Stimulated activated CD4-positive, alpha-beta T cell treated with anti-CD3 and anti-CD28 coated beads, Interleukin-1b, Interleukin-23, amount 100 ng/mL, for 4 hours (primary cell): ENCODE results near the gene TSPAN2.

Source experiments
- DNase-seq, 2 donors: peaks; one replicate each; pipeline ENCODE4 v3.0.0-alpha.2; 2020; ENCODE audit warnings: low read depth in 2 of 2

TSPAN2 gene

DNA sequence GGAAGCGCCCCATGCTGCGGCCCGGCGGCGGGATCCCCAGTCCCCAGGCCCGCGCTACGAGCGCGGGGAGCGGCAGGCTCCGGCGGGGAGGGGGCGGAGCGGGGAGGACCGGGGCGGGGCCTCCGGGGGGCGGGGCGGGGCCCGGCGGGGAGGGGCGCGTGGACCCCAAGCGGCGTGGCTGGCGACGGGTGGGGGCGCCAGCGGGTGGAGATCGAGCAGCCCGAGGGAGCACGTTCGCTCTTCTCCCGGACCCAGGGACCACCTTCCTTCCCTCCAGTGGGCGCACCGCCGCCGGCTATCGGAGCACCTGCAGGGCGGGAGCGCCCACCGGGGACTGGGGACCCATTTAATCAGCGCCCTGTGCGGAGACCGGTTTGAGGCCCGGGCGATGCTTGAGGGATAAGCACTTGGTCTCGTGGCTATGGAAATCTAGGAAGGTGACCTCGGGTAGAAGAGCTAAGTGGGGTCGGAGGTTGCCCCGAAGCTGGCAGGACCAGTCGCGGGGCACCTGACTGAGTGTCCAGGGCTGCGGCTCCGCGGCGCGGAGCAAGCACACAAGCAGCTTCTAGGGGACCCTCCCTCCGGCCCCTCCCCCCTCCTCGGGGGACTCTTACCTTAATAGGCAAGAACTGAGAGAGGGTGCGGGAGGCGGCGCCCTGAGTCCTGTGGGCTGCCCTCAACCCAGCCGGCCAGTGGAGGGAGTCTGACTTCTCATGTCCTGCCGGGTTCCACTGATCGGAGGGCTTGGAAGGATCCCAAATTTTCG lies at the start of gene TSPAN2:
Gene TSPAN2 (minus strand): TSS at position 84 of the 766 bp plus-strand sequence. CDS start 71 bp downstream, at position 13.
- peak; percentile 41 to 43 for DNase-seq

- peak; percentile 37 to 50 for DNase-seq
Measured at GRCh38 chr1:115138973-115139372, 49.7 kb upstream of the TSPAN2 start.

DNA sequence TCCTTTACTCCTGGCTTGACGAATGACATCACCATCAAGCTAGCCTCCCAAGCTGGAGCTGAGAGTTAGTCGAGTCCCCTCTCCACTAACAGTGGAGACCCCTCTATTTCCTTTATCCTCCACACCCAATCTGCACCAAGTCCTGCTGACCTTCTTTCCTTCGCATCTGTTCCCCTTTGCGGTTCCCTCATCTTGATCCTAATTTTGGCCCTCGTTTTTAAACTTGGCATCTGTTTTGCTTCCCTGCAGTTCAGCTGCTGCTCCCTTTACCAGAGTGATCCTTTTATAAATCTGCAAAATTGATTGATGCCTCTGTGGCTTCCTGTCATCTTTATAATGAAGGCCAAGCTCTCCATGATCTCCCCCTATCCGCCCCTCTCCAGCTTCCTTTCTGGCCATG lies 49.0 kb upstream of the TSPAN2 start:
- DNase-seq = no peak

DNA sequence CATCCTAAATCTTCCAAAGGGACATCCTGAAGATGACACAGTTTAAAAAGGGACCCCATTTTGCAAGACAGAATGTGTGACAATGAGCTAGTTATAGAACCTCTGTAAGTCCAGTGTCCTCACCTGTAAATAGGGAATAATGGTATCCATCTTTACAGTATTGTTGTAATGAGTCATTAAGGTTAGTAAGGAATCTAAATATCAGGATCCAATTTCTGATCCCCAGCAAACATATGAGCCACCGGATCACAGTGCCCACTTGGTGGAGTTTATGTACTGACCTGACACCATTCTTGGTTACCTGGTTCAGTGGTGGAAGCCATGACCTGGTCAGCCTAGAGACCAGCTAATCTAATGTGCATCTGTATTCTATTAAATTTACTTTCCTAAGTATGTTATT lies 47.9 kb upstream of the TSPAN2 start:
- no peak for DNase-seq

GRCh38 chr1:115136706-115137105 lies 47.4 kb upstream of the TSPAN2 start:
- no peak for DNase-seq

DNA sequence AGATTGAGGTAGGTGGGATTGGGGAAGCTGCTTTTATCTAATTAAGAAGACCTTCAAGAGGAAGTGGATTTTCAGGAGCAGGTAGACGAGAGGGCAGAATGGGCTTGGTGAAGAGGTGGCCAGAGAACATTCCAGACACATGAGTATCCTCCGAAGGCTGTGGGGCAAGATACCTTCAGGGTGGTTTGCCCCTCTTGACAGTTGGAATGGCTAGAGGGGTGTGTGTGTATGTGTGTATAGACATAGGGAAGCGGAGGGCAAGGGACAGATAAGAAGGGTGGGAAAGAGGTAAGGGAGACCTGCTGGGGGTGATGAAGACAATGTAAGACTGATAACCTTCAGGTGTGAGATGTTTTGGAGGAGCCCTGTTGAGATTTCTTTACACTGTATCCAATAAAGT lies 46.8 kb upstream of the TSPAN2 start:
- DNase-seq = no peak

- DNase-seq = no peak
Measured at GRCh38 chr1:115135681-115136080, 46.4 kb upstream of the TSPAN2 start.

DNA sequence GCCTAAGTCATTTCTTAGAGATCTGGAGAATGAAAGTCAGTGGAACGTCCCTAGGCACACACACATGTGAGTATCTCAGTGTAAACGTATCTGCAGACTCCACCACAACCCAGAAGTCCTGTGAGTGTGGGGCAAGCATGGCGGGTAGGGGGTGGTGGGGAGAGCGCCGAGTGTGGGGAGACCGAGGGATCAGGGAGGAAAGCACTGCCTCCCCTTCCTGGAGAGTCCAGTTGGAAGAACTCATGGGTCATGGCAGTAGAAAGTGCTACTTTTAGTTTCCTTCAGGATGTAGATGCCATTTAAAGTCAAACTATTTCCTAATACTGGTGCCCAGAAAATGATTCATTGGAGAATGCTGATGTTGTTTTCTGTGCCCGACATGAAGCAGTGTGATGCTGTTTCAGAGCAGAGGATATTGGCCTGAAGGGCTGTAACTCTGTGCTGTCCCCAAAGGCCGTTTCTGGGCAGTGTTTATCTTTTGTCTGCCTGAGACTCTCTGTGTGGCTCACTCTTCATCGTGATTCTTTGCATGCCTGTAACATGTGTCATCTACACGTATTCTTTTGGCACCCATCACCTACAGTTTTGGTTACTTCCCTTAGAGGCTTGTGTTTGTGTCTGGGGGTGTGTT lies 45.7 kb upstream of the TSPAN2 start:
- no peak for DNase-seq

GRCh38 chr1:115134231-115134630 lies 44.9 kb upstream of the TSPAN2 start:
- no peak for DNase-seq

GRCh38 chr1:115133440-115133839 lies 44.1 kb upstream of the TSPAN2 start:
- no peak for DNase-seq

GRCh38 chr1:115130786-115131185 lies 41.5 kb upstream of the TSPAN2 start:
- DNase-seq = no peak

DNA sequence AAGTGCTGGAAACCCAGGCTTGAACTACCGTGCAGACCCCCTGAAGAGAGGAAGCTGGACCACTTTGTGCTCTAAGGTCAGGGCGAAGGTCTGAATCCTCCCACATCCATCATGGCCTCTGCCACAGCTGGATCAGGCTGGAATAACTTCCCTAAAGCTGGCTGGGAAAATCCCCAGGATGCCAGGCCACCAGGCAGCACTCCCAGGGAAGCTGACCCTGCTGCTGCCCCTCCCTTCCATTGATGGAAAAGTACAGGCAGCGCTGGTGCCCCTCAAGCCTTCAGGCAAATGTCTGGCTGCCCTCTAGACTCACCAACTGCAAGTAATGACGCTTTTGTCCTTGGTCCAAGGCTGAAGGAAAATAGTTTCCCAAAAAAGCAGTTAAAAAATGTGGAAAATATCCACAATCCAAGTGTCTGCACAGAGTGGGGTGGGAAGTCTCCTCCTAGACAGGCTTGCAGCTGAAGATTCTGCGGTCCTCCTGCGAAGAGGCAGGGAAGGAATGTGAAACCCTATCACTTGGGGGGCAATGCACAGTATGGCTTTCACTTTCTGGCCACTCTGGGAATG lies 39.9 kb upstream of the TSPAN2 start:
- DNase-seq = no peak

GRCh38 chr1:115127539-115127938 lies 38.2 kb upstream of the TSPAN2 start:
- DNase-seq = no peak

DNA sequence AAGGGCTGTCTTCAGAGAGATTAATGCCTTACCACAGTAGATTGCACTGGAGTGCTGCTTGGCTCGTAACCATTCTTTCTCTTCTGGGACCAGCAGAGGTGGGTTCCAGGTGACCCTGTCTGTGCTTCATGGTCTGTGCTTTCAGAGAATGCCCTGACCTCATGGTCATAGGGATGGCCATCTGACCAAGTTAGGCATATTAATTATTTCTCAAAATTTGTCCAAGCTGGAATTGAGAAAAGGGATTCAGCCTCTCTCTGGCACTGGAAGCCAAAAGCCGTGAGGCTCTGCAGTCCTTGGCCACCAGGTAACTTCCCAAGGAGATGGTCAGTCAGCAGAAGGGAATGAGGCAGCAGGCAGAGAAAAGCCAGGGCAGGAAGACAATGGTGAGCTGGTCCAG lies 37.2 kb upstream of the TSPAN2 start:
- no peak for DNase-seq

- DNase-seq = no peak
Measured at GRCh38 chr1:115123116-115123515, 33.8 kb upstream of the TSPAN2 start.

- no peak for DNase-seq
Measured at GRCh38 chr1:115121793-115122192, 32.5 kb upstream of the TSPAN2 start.

DNA sequence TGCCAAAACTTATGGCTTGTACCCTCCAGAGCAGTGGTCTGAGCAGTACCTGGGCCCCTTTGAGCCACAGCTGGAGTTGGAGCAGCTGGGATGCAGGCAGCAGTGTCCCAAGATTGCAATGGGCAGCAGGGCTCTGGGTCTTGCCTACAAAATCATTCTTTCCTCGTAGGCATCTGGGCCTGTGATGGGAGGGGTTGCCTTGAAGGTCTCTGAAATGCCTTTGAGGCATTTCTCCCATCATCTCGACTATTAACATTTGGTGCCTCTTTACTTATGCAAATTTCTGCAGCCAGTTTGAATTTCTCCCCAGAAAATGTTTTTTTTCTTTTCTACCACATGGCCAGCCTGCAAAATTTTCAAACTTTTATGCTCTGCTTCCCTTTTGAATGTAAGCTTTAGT lies 31.0 kb upstream of the TSPAN2 start:
- DNase-seq = no peak

DNA sequence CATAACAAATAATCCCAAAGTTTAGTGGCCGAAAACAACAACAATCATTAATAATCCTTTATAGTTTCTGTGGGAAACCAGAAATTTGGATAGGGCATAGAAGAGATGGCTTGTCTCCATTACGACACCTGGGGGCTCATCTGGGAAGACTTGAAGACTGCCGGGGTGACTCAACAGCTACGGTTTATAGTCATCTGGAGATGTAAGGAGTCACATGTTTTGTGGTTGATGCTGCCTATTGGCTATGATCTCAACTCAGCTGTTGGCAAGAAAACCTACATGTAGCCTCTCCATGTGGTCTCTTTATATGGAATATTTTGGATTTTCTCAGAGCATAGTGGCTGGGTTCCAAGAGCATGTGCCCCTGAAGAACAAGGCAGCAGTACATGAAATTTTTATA lies 29.3 kb upstream of the TSPAN2 start:
- no peak for DNase-seq

DNA sequence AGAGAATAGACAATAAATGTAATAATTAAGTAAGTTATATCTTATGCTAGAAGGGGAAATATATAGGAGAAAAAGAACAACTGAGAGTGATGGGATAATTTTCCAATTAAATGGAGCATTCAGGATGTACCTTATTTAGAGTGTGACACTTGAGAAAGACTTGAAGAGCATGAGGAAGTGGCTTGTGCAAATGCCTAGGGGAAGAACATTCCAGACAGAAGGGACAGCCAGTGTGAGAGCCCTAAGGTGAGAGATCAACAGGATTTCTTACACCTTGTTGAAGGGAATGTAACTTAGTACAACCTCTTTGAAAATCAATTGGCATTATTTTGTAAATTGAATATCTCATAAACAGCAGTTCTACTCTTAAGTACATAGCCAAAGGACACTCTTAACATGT lies 28.8 kb upstream of the TSPAN2 start:
- no peak for DNase-seq

- no peak for DNase-seq
Measured at GRCh38 chr1:115117298-115117697, 28.0 kb upstream of the TSPAN2 start.

DNA sequence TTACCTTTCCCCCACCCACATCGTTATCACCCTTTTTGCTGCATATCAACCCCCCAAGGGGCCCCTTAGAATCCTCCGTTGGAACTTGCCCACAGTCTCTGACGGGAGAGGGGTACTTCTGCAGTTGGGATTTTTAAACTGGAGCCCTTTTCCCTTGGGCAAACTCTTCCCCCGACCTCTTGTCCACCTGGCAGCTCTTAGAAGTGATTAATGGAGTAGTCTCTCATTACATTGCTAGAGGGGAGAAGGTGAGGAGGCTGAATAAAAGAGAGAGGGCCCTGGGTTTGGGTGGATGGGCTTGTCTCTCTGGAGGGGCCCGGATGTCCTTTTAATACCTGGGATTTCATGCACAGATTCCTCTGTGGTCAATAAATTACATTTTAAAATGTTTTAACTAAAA lies 27.2 kb upstream of the TSPAN2 start:
- no peak for DNase-seq

GRCh38 chr1:115115521-115116161 lies 26.3 kb upstream of the TSPAN2 start:
- DNase-seq = no peak

- no peak for DNase-seq
Measured at GRCh38 chr1:115114308-115114707, 25.0 kb upstream of the TSPAN2 start.
